Femur (tissue), 1 donor: ENCODE data around the gene CRYBG3.
"Not testable (repeated sequence)": the region's sequence is repeated elsewhere in the genome, so short reads cannot be mapped to it uniquely, and the experiment has no call there.

ENCODE experiments used
- DNase-seq: peaks from one replicate; pipeline ENCODE4 v3.0.0-alpha.2; 2017

Gene CRYBG3

GRCh38 chr3:97901313-97902248 is 79.8 kb downstream of the CRYBG3 start:
- no peak for DNase-seq

GRCh38 chr3:97909830-97910229 is 88.0 kb downstream of the CRYBG3 start:
- not testable (repeated sequence) for DNase-seq

GRCh38 chr3:97910236-97910831 is 88.5 kb downstream of the CRYBG3 start:
- DNase-seq = not testable (repeated sequence)

- DNase-seq = no peak
These were observed 89.1 kb downstream of the CRYBG3 start for GRCh38 chr3:97910931-97911351.

- no peak for DNase-seq
These were observed 89.6 kb downstream of the CRYBG3 start for GRCh38 chr3:97911459-97911858.

- DNase-seq = no peak
These were observed 92.6 kb downstream of the CRYBG3 start for GRCh38 chr3:97914388-97914787.

- DNase-seq = no peak
These were observed 94.8 kb downstream of the CRYBG3 start for GRCh38 chr3:97916576-97916975.

- no peak for DNase-seq
These were observed 96.2 kb downstream of the CRYBG3 start for GRCh38 chr3:97917813-97918536.

- DNase-seq = no peak
These were observed 105.9 kb downstream of the CRYBG3 start for GRCh38 chr3:97927704-97928103.

- DNase-seq = no peak
These were observed 107.2 kb downstream of the CRYBG3 start for GRCh38 chr3:97928986-97929385.

- DNase-seq = no peak
These were observed 108.2 kb downstream of the CRYBG3 start for GRCh38 chr3:97930018-97930417.

- no peak for DNase-seq
These were observed 109.4 kb downstream of the CRYBG3 start for GRCh38 chr3:97931218-97931617.

GRCh38 chr3:97932387-97932801 is 110.6 kb downstream of the CRYBG3 start:
- DNase-seq = no peak

- no peak for DNase-seq
These were observed 113.3 kb downstream of the CRYBG3 start for GRCh38 chr3:97934980-97935695.

- no peak for DNase-seq
These were observed 114.0 kb downstream of the CRYBG3 start for GRCh38 chr3:97935842-97936241.

- DNase-seq = no peak
These were observed 115.4 kb downstream of the CRYBG3 start for GRCh38 chr3:97937205-97937604.

- DNase-seq = no peak
These were observed 116.6 kb downstream of the CRYBG3 start for GRCh38 chr3:97938444-97938843.

- no peak for DNase-seq
These were observed 117.6 kb downstream of the CRYBG3 start for GRCh38 chr3:97939401-97939800.

GRCh38 chr3:97940034-97940433 is 118.2 kb downstream of the CRYBG3 start:
- DNase-seq = no peak

GRCh38 chr3:97942801-97943546 is 121.2 kb downstream of the CRYBG3 start:
- DNase-seq = no peak

GRCh38 chr3:97948351-97949109 is 126.7 kb downstream of the CRYBG3 start:
- no peak for DNase-seq
